Measurements from ENCODE around the gene CXCL16. TPM values are rescaled to one million over a fixed set of nuclear protein-coding genes. Genes with fewer than 3 reads are reported as not detected.

CXCL16 gene
- total and polyA plus RNA-seq, 10 of the 15 experiments (the other 5 are each of a cell fraction or from before 2014, with no cell fraction given) = 0.15 to 2.2 (median 0.65) TPM

- no TSS peak for BruUV-seq (replicated peaks)
- FAIRE-seq = no peak
- WGBS (ENCODE audit: insufficient coverage, insufficient replicate concordance, low lambda C conversion rate, missing lambda C conversion rate) = 4% methylated on average over 5 of the region's 5 CpGs
- no peaks in the 10 kb centered on the region for H4K20me1 ChIP-seq (ENCODE audit: control insufficient read depth, insufficient read depth)
- intact Hi-C loops (cut with micrococcal nuclease; ENCODE audit: unreplicated experiment) (no loop called here), in situ Hi-C loops (cut with MboI) (no loop called here)
- no peaks in the 10 kb centered on the region for H3K79me2 ChIP-seq (ENCODE audit: control insufficient read depth, insufficient read depth, low read length)
- H2AFZ ChIP-seq (ENCODE audit: control insufficient read depth, low read depth, low read length) = no peak overlapping the region
- ChIA-PET RAD21 (ENCODE audit: unreplicated experiment) (no interaction called here), CTCF (interaction anchor here (0.6 to 1.4 kb wide), 2 partner anchors 17 to 111 kb away, joined by 3 to 5 read pairs; partner anchors contain the start of gene MED11), POLR2A (interaction anchor here (1.3 kb wide), 1 partner anchor 42 kb away, joined by 3 read pairs; no protein-coding TSS in a partner anchor), SMC1A (ENCODE audit: uncharacterized antibody, unreplicated experiment) (no interaction called here)
- no peaks in the 10 kb centered on the region for H3K36me3 ChIP-seq (ENCODE audit: control insufficient read depth in 2 of 2, insufficient read depth in 2 of 2, low read length in 1 of 2)
- ATAC-seq = peak; percentile 64
- no peak overlapping the region for H3K9ac ChIP-seq (ENCODE audit: control insufficient read depth, insufficient read depth, low read length)
- H3K4me2 ChIP-seq (ENCODE audit: control insufficient read depth, insufficient read depth) = peak overlapping the region; percentile 39
- no peaks in the 10 kb centered on the region for H3K9me3 ChIP-seq (replicated peaks; ENCODE audit: control insufficient read depth, insufficient read depth, low read length)
- no peak overlapping the region for H3K27ac ChIP-seq (ENCODE audit: control insufficient read depth, insufficient read depth)
- no peak overlapping the region for H3K4me3 ChIP-seq
- no peak for DNase-seq (ENCODE audit: low read depth, low spot score)
- H3K27me3 ChIP-seq (replicated peaks in 1 of 2; ENCODE audit: control insufficient read depth in 2 of 2, insufficient read depth in 2 of 2, low read length in 1 of 2) = no peaks in the 10 kb centered on the region
- H3K4me1 ChIP-seq (ENCODE audit: control insufficient read depth, insufficient read depth, low read length) = peaks cover 4% of the 10 kb centered on the region; the same call in 1 of the 2 replicates
- TF ChIP-seq IKZF2 (IDR thresholded peaks at IDR 0.05) = 0 out of 4 replicates have a peak, but pooled peaks have one; percentile 22 to 26
- TF ChIP-seq, protein P1, sequence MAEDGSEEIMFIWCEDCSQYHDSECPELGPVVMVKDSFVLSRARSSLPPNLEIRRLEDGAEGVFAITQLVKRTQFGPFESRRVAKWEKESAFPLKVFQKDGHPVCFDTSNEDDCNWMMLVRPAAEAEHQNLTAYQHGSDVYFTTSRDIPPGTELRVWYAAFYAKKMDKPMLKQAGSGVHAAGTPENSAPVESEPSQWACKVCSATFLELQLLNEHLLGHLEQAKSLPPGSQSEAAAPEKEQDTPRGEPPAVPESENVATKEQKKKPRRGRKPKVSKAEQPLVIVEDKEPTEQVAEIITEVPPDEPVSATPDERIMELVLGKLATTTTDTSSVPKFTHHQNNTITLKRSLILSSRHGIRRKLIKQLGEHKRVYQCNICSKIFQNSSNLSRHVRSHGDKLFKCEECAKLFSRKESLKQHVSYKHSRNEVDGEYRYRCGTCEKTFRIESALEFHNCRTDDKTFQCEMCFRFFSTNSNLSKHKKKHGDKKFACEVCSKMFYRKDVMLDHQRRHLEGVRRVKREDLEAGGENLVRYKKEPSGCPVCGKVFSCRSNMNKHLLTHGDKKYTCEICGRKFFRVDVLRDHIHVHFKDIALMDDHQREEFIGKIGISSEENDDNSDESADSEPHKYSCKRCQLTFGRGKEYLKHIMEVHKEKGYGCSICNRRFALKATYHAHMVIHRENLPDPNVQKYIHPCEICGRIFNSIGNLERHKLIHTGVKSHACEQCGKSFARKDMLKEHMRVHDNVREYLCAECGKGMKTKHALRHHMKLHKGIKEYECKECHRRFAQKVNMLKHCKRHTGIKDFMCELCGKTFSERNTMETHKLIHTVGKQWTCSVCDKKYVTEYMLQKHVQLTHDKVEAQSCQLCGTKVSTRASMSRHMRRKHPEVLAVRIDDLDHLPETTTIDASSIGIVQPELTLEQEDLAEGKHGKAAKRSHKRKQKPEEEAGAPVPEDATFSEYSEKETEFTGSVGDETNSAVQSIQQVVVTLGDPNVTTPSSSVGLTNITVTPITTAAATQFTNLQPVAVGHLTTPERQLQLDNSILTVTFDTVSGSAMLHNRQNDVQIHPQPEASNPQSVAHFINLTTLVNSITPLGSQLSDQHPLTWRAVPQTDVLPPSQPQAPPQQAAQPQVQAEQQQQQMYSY (CRISPR knock-in tag; IDR thresholded peaks at IDR 0.05) = no peak
- TF ChIP-seq HDAC2 (IDR thresholded peaks at IDR 0.05) = no peak
- no peak for TF ChIP-seq HDAC6 (IDR thresholded peaks at IDR 0.05; ENCODE audit: unreplicated experiment)
- no peak for TF ChIP-seq NR2C2 (IDR thresholded peaks at IDR 0.05; ENCODE audit: borderline replicate concordance, control insufficient read depth, insufficient read length, low read depth)
- TF ChIP-seq FOXK2 (IDR thresholded peaks at IDR 0.05) = no peak
- TF ChIP-seq BRCA1 (IDR thresholded peaks at IDR 0.05; ENCODE audit: low read depth, low read length) = no peak
- no peak for TF ChIP-seq E2F8 (IDR thresholded peaks at IDR 0.05; ENCODE audit: low read depth, partially characterized antibody)
- TF ChIP-seq SIX5 (IDR thresholded peaks at IDR 0.05; ENCODE audit: low read depth, low read length, severe bottlenecking) = no peak
- no peak for TF ChIP-seq TCF3 (IDR thresholded peaks at IDR 0.05; ENCODE audit: borderline replicate concordance, insufficient read depth, low read depth, low read length)
- TF ChIP-seq MTA2 (IDR thresholded peaks at IDR 0.05; ENCODE audit: low read depth) = no peak
- TF ChIP-seq EGR1 (IDR thresholded peaks at IDR 0.05; ENCODE audit: borderline replicate concordance in 1 of 2, low read depth in 2 of 2, low read length in 2 of 2) = no peak
- TF ChIP-seq ZSCAN29 (IDR thresholded peaks at IDR 0.05) = no peak
- no peak for TF ChIP-seq WRNIP1 (IDR thresholded peaks at IDR 0.05; ENCODE audit: borderline replicate concordance, low read depth, low read length)
- no peak for TF ChIP-seq BMI1 (IDR thresholded peaks at IDR 0.05; ENCODE audit: borderline replicate concordance)
- TF ChIP-seq POU2F2 (IDR thresholded peaks at IDR 0.05; ENCODE audit: borderline replicate concordance, low read depth, low read length) = no peak
- no peak for TF ChIP-seq PAX5 (IDR thresholded peaks at IDR 0.05; ENCODE audit: borderline replicate concordance, low read depth, low read length)
- no peak for TF ChIP-seq JUNB (IDR thresholded peaks at IDR 0.05)
Observed at GRCh38 chr17:4747847-4748246, 8.1 kb upstream of the CXCL16 start.

Measured in GM12878 (cell line).